Stimulated activated CD8-positive, alpha-beta memory T cell treated with anti-CD3 and anti-CD28 coated beads, Interleukin-2, amount 100 ng/mL, for 48 hours (primary cell): ENCODE results near the gene BSND.
A peak's percentile ranks its signal among the peaks of the same experiment; 100 is the strongest.

Experiments
- DNase-seq, 2 donors: peaks; one replicate each; pipeline ENCODE4 v3.0.0-alpha.2; 2020; ENCODE audit warnings: low read depth in 2 of 2

Gene BSND

GRCh38 chr1:54991939-54992338 lies 6.8 kb upstream of the BSND start:
- DNase-seq = no peak

- no peak for DNase-seq
Observed at GRCh38 chr1:54993140-54993539, 5.6 kb upstream of the BSND start.

GRCh38 chr1:54994355-54994990 lies 4.3 kb upstream of the BSND start:
- no peak for DNase-seq

- no peak for DNase-seq
Observed at GRCh38 chr1:54995013-54995760, 3.5 kb upstream of the BSND start.

GRCh38 chr1:54995835-54996234 lies 2.9 kb upstream of the BSND start:
- no peak for DNase-seq

- DNase-seq = peak; percentile 72 to 74
Observed at GRCh38 chr1:54996359-54996868, 2.3 kb upstream of the BSND start.

- no peak for DNase-seq
Observed at GRCh38 chr1:54996869-54997710, 1.6 kb upstream of the BSND start.

GRCh38 chr1:54997711-54997986 lies 1.1 kb upstream of the BSND start:
- no peak for DNase-seq

GRCh38 chr1:54998100-54998499 lies 633 bp upstream of the BSND start:
- DNase-seq = no peak

- DNase-seq = no peak
Observed at GRCh38 chr1:55000110-55001085, 1.7 kb downstream of the BSND start.

GRCh38 chr1:55001311-55001710 lies 2.6 kb downstream of the BSND start:
- no peak for DNase-seq

GRCh38 chr1:55002686-55003085 lies 4.0 kb downstream of the BSND start:
- no peak for DNase-seq

GRCh38 chr1:55005351-55006140 lies 6.8 kb downstream of the BSND start:
- no peak for DNase-seq

GRCh38 chr1:55006931-55007330 lies 8.2 kb downstream of the BSND start:
- no peak for DNase-seq

- no peak for DNase-seq
Observed at GRCh38 chr1:55007625-55008024, 8.9 kb downstream of the BSND start.

- no peak for DNase-seq
Observed at GRCh38 chr1:55010194-55010886, 11.6 kb downstream of the BSND start.

GRCh38 chr1:55010887-55011217 lies 12.1 kb downstream of the BSND start:
- DNase-seq = no peak

- DNase-seq = no peak
Observed at GRCh38 chr1:55012661-55013060, 13.9 kb downstream of the BSND start.

GRCh38 chr1:55015123-55015522 lies 16.4 kb downstream of the BSND start:
- no peak for DNase-seq
